Endothelial cell of umbilical vein (primary cell): ENCODE data around the gene DCP2. TPM values are rescaled to one million over a fixed set of nuclear protein-coding genes. Genes with fewer than 3 reads are reported as not detected.

Source experiments
- BruUV-seq: library from RNA; stranded (reverse); fragments of 400-500 nt; replicated peaks from 2 replicates; lab custom pipeline; 2021; lab: Mats Ljungman, UMichigan
- CTCF ChIA-PET: fragments of 300-600, 350-600 bp; sonication (Branson Sonifier 250); formaldehyde crosslinking; loops from one replicate; lab custom pipeline; 2021; ENCODE audit warnings: antibody characterized with exemption, inconsistent platforms; lab: Charles Lee
- POLR2A ChIA-PET: fragments of 300-600, 350-600 bp; sonication (Branson Sonifier 250); formaldehyde crosslinking; loops from one replicate; lab custom pipeline; 2021; ENCODE audit warnings: antibody characterized with exemption, inconsistent platforms; lab: Charles Lee
- DNase-seq: peaks from one replicate; pipeline ENCODE4 v3.0.0-alpha.2; 2011; ENCODE audit warnings: low read depth, low spot score
- FAIRE-seq: peaks from 2 replicates; lab custom pipeline; 2011; peaks lifted over from hg19 to GRCh38; lab: Jason Lieb, UNC
- H2AFZ ChIP-seq: 2 replicates; pipeline ENCODE4 v1.6.0; 2012; ENCODE audit warnings: low read depth, low read length, control low read depth, inconsistent platforms
- H3K27ac ChIP-seq: 2 replicates; pipeline ENCODE4 v1.5.1; 2011; ENCODE audit warnings: low read depth, mild to moderate bottlenecking, control low read depth, low read length, moderate library complexity; ENCODE audit not compliant: insufficient read depth
- H3K27me3 ChIP-seq, 2 experiments: 2 replicates each; pipeline versions ENCODE4 v1.6.0 to v1.6.1; 2011; ENCODE audit warnings: low read length in 2 of 2, mixed read lengths in 1 of 2; ENCODE audit not compliant: control insufficient read depth in 2 of 2, insufficient read depth in 2 of 2
- H3K36me3 ChIP-seq, 2 experiments: 2 replicates in 1 of 2; 3 replicates in 1 of 2; pipeline ENCODE4 v1.5.1; 2011; ENCODE audit warnings: low read length in 2 of 2, mild to moderate bottlenecking in 1 of 2, moderate library complexity in 1 of 2; ENCODE audit not compliant: control insufficient read depth in 2 of 2, insufficient read depth in 2 of 2; ENCODE audit errors: extremely low read depth in 1 of 2
- H3K4me1 ChIP-seq: 3 replicates; pipeline ENCODE4 v1.5.1; 2011; ENCODE audit warnings: mild to moderate bottlenecking, low read length; ENCODE audit not compliant: control insufficient read depth, insufficient read depth; ENCODE audit errors: extremely low read depth
- H3K4me2 ChIP-seq: 2 replicates; pipeline ENCODE4 v1.6.1; 2011; ENCODE audit warnings: low read length, control low read depth, mixed read lengths; ENCODE audit not compliant: insufficient read depth
- H3K4me3 ChIP-seq, 3 experiments: fragments of 200-600 bp in 1 of 3; sonication (generic), shearing (Covaris generic) in 1 of 3; replicated peaks in 1 of 3; 2 replicates each; pipeline ENCODE4 v1.5.1; 2011 to 2016; ENCODE audit warnings: control low read depth in 3 of 3, low read length in 3 of 3, mild to moderate bottlenecking in 2 of 3, inconsistent platforms in 1 of 3, low read depth in 1 of 3, moderate library complexity in 1 of 3; ENCODE audit not compliant: insufficient read depth in 1 of 3
- H3K79me2 ChIP-seq: 2 replicates; pipeline ENCODE4 v1.6.0; 2012; ENCODE audit warnings: low read length, inconsistent platforms; ENCODE audit not compliant: control insufficient read depth, insufficient read depth
- H3K9ac ChIP-seq: replicated peaks from 2 replicates; pipeline ENCODE3; 2011; ENCODE audit warnings: low read length, control low read depth; ENCODE audit not compliant: insufficient read depth; ENCODE audit errors: extremely low read depth
- H3K9me1 ChIP-seq: replicated peaks from 3 replicates; pipeline ENCODE4 v1.6.0; 2011; ENCODE audit warnings: mild to moderate bottlenecking, low read length; ENCODE audit not compliant: control insufficient read depth, insufficient read depth; ENCODE audit errors: extremely low read depth
- H3K9me3 ChIP-seq: replicated peaks from 2 replicates; pipeline ENCODE4 v1.5.1; 2012; ENCODE audit warnings: low read length, inconsistent platforms; ENCODE audit not compliant: control insufficient read depth, insufficient read depth
- H4K20me1 ChIP-seq: replicated peaks from 2 replicates; pipeline ENCODE3; 2011; ENCODE audit warnings: mild to moderate bottlenecking, low read length; ENCODE audit not compliant: control insufficient read depth, insufficient read depth; ENCODE audit errors: extremely low read depth
- CTCF ChIP-seq, 2 donors: IDR thresholded peaks; 1 replicate in 1 of 2; 2 replicates in 1 of 2; pipeline ENCODE4 v1.5.1; 2011; ENCODE audit warnings: low read length in 2 of 2, mild to moderate bottlenecking in 2 of 2, moderate library complexity in 2 of 2, control low read depth in 1 of 2, inconsistent platforms in 1 of 2, low read depth in 1 of 2; ENCODE audit not compliant: insufficient read depth in 1 of 2; ENCODE audit errors: extremely low read depth in 1 of 2
- EZH2 ChIP-seq: IDR thresholded peaks from 2 replicates; pipeline ENCODE4 v1.6.1; 2012; ENCODE audit warnings: borderline replicate concordance, low read depth, mild to moderate bottlenecking, moderate library complexity, low read length, inconsistent platforms; ENCODE audit not compliant: severe bottlenecking
- FOS ChIP-seq: IDR thresholded peaks from 2 replicates; pipeline ENCODE4 v1.6.1; 2011; ENCODE audit warnings: mild to moderate bottlenecking, low read length, moderate library complexity, borderline replicate concordance; ENCODE audit not compliant: insufficient read depth
- GATA2 ChIP-seq: IDR thresholded peaks from 2 replicates; pipeline ENCODE4 v1.7.0; 2011; ENCODE audit warnings: low read depth, mild to moderate bottlenecking, moderate library complexity, mixed read lengths, low read length; ENCODE audit not compliant: insufficient read length, insufficient read depth
- JUN ChIP-seq: IDR thresholded peaks from 2 replicates; pipeline ENCODE4 v1.6.1; 2011; ENCODE audit warnings: borderline replicate concordance, low read depth; ENCODE audit not compliant: insufficient read length, insufficient read depth
- MYC ChIP-seq: IDR thresholded peaks from one replicate; pipeline ENCODE4 v1.6.1; 2011; ENCODE audit warnings: mild to moderate bottlenecking, low read depth, low read length
- POLR2A ChIP-seq: IDR thresholded peaks from 2 replicates; pipeline ENCODE4 v1.6.1; 2012; ENCODE audit warnings: low read depth, mild to moderate bottlenecking, control low read depth, low read length
- POLR2AphosphoS5 ChIP-seq: IDR thresholded peaks from 2 replicates; pipeline ENCODE4 v1.6.1; 2012; ENCODE audit warnings: low read depth, mild to moderate bottlenecking, control low read depth, low read length, moderate library complexity; ENCODE audit not compliant: insufficient read depth
- dilution Hi-C: fragments of 300-500 bp; cut with MboI; formaldehyde crosslinking; loops from one replicate; pipeline ENCODE4 v1.15.0; 2019; ENCODE audit warnings: low sequenced_read_pairs; ENCODE audit not compliant: extremely low pct_ligation_motif_present
- intact Hi-C: fragments of 100-400 bp; cut with micrococcal nuclease; formaldehyde crosslinking; loops from one replicate; pipeline ENCODE4 v1.10.0; 2022
- polyA plus RNA-seq, 4 experiments: library from polyadenylated mRNA; depleted of rRNA in 3 of 4; stranded (reverse) in 3 of 4; unstranded in 1 of 4; fragments of >200 nt; gene quantifications; 2 replicates each; pipeline versions ENCODE4 v1.2.1 to v1.2.3, GENCODE V29; 2011 to 2012; ENCODE audit warnings: missing spikeins in 1 of 4
- total RNA-seq: library from RNA; stranded (reverse); gene quantifications from 2 replicates; pipeline ENCODE4 v1.2.3, GENCODE V29; 2021
- TF ChIP-seq, protein P1 (sequence below): IDR thresholded peaks from 2 replicates; pipeline ENCODE4 v1.6.1; 2011; ENCODE audit not compliant: insufficient read depth, insufficient read length

DCP2 gene
- total and polyA plus RNA-seq, 2 donors (not counting 3 experiments of a cell fraction or from before 2014, with no cell fraction given), result 11.3 to 60.0 TPM

GRCh38 chr5:112957036-112957808 is 19.4 kb upstream of the DCP2 start:
- intact Hi-C loops, result no loop called here
- no peak overlapping the region for H3K9ac ChIP-seq
- no peaks in the 10 kb centered on the region for H3K36me3 ChIP-seq
- H3K9me3 ChIP-seq, result no peaks in the 10 kb centered on the region
- H3K4me2 ChIP-seq, result no peak overlapping the region
- H3K27ac ChIP-seq, result no peak overlapping the region
- POLR2A ChIA-PET, result no interaction called here
- no peak for TF ChIP-seq JUN
- no peak for TF ChIP-seq GATA2
- TF ChIP-seq POLR2AphosphoS5, result no peak
- TF ChIP-seq POLR2A, result no peak
- TF ChIP-seq MYC, result no peak
- TF ChIP-seq FOS, result no peak
- no peak for TF ChIP-seq EZH2
- TF ChIP-seq, protein P1, sequence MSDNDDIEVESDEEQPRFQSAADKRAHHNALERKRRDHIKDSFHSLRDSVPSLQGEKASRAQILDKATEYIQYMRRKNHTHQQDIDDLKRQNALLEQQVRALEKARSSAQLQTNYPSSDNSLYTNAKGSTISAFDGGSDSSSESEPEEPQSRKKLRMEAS, result no peak
- no peak for TF ChIP-seq CTCF (IDR thresholded peaks at IDR 0.05; ENCODE audit: extremely low read depth in 1 of 2, insufficient read depth in 1 of 2, low read depth in 1 of 2, low read length in 2 of 2)
- no peaks in the 10 kb centered on the region for H3K79me2 ChIP-seq
- H4K20me1 ChIP-seq, result no peaks in the 10 kb centered on the region
- H3K4me1 ChIP-seq, result peaks cover 28% of the 10 kb centered on the region
- BruUV-seq, result no TSS peak
- FAIRE-seq (no peak), DNase-seq (no peak)
- no peak overlapping the region for H2AFZ ChIP-seq
- no peaks in the 10 kb centered on the region for H3K27me3 ChIP-seq
- dilution Hi-C loops, result no loop called here
- no peaks in the 10 kb centered on the region for H3K9me1 ChIP-seq
- CTCF ChIA-PET, result interaction anchor here (0.8 to 1.7 kb wide), 2 partner anchors 36 to 649 kb away, joined by 3 to 6 read pairs; no protein-coding TSS in a partner anchor
- no peak overlapping the region for H3K4me3 ChIP-seq
